ENCODE results near the gene DKK2.

Gene DKK2, protein sequence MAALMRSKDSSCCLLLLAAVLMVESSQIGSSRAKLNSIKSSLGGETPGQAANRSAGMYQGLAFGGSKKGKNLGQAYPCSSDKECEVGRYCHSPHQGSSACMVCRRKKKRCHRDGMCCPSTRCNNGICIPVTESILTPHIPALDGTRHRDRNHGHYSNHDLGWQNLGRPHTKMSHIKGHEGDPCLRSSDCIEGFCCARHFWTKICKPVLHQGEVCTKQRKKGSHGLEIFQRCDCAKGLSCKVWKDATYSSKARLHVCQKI

DNA sequence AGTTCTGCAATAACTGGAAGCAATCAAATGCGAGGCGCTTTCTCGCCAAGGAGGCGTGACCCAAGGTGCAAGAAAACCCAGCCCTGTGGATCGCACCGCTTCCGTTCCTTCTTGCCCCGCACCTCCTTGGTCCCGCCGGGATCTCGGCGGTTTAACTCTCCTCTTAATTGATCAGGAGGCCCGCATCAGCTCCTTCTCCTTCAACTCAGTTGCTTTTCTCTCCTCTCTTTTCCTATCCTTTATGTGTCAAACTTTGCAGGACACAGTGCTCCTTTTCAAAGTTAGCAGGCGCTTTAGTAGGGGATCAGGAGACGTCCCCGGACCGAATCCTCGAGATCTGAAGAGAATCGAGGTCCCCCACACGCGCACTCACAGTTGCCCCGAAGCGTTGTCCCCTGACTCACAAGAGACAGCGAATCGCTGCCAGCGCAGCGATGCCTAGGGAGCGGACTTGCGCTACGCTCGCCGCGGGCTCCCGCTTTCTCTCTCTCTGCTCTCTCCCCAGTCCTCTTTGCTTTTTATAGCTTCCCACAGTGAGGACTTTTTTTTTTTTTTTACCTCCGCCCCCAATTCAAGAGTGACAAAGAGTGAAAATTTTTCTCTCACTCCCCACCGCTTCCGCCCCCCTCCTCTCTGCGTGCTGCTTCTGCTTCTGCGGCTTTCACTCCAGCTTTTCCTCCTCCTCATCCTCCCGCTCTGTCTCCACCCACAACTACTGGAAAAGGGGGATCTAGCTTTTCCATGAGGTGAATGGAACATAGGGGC, at the start of gene DKK2:
Gene DKK2, minus strand, starts transcription at position 495 of the 765 bp plus-strand sequence. CDS start 722 bp downstream, outside the sequence.
- no peak within 1 kb of the TSS for H3K27ac ChIP-seq
- DNase-seq (ENCODE audit: low read depth, low spot score) = no peak

DNA sequence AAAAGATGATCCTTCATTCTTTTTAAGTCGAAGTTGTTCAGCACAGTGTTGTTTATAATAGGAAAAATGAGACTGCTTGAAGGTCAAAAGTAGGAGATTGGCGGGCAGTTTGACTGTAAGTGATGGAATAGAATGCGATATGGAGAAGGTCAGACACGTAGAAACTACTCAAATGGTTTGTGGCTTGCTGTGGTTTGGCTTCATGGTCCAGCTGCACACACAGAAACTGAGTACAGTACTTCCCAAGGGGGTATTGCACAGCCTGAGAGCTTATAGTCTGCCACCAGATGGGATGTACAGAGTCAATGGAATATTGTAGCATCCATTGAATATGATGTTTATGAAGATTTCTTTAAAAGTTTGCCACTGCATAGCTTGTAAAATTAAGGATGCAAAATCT, 41.1 kb upstream of the DKK2 start:
- no peak for DNase-seq (ENCODE audit: low read depth, low spot score)
- no peak overlapping the region for H3K27ac ChIP-seq

DNA sequence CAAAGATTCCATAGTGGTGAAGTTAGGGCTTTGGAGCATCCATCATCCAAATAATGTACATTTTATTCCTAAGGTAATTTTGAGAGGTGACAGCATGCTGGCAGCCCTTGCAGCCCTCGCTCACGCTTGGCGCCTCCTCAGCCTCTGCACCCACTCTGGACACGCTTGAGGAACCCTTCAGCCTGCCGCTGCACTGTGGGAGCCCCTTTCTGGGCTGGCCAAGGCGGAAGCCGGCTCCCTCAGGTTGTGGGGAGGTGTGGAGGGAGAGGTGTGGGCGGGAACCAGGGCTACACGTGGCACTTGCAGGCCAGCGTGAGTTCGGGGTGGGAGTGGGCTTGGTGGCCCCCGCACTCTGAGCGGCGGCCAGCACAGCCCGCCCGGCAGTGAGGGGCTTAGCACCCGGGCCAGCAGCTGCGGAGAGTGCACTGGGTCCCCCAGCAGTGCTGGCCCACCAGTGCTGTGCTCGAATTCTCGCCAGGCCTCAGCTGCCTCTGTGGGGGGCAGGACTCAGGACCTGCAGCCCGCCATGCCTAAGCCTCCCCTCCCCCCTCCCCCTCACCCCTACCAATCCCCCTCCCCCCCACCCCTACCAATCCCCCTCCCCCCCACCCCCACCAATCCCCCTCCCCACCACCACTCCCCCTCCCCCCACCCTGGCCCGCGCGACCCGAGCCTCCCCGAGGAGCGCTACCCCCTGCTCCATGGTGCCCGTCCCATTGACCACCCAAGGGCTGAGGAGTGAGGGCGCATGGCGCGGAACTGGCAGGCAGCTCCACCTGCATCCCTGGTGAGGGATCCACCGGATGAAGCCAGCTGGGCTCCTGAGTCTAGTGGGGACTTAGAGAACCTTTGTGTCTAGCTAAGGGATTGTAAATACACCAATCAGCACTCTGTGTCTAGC, 37.0 kb upstream of the DKK2 start:
- DNase-seq (ENCODE audit: low read depth, low spot score) = no peak
- H3K27ac ChIP-seq = no peak overlapping the region

DNA sequence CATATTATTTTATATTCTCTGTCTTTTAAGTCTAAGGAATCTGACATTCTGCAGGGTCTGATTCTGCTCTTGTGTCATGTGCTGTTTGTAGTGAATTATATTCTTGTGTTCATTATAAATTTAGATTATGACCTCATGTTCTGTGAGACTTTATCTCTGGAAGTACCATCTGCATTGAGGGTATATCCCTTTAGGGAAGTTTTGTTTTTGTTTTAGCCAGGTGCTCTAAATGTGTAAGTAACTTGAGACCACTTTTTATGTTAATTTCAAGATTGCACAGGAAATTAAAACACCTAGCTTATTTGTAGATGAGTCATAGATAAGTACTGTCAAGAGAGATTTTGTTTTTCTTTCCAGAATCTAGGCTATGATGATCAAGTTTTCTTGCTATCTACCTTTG, 35.0 kb upstream of the DKK2 start:
- DNase-seq (ENCODE audit: low read depth, low spot score) = no peak
- no peak overlapping the region for H3K27ac ChIP-seq

DNA sequence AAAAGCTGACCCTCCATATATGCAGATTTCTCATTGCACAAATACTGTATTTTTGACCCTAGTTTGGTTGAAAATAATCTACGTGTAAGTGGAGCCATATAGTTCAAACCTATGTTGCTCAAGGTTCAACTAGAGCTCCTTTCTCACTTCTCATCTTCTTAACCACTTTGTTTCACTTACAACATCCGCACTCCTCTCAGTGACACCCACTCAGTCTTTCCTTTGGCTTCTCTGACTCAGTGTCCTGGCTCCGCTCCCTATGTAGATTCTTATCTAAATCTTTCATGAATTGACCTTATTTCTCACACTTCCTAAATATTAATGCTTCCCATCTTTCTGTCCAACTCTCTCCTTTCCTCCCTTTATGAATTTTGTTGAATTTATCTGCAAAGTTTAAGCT, 32.9 kb upstream of the DKK2 start:
- peak; percentile 20 for DNase-seq (ENCODE audit: low read depth, low spot score)
- no peak overlapping the region for H3K27ac ChIP-seq

DNA sequence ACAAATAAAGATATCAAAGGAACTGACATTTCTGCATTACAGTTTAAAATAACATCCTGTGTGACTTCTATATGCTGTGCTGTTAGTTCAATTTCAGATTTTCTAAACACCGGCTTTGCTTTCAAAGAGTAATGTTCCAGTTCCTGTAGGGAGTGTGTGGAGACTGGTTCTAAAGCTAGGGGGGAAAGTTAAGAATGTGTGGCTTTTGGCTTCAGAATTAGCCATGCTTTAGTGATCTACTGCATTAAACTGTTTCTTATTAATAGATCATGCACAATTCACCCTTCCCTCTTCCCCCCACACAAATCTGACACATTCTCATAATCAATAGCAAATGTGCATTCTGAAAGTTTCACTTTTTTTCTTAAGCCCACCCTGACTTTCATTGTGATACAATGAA, 32.0 kb upstream of the DKK2 start:
- H3K27ac ChIP-seq = no peak overlapping the region
- no peak for DNase-seq (ENCODE audit: low read depth, low spot score)

DNA sequence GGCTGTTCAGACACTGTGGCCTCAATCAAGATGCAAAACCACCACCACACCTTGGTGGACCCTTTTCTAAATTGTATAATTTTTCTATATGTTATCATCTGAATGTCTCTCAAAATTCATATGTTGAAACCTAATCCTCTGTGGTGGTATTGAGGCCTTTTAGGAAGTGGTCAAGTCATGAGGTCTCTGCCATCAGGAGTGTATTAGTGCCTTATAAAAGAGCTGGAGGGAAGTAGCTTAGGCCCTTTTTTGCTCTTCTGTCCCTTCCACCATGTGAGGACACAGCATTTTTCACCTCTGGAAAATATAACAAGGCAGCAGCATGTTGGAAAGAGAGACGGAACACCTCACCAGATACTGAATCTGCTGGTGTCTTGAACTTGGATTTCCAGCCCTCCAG, 30.5 kb upstream of the DKK2 start:
- DNase-seq (ENCODE audit: low read depth, low spot score) = no peak
- H3K27ac ChIP-seq = no peak overlapping the region

DNA sequence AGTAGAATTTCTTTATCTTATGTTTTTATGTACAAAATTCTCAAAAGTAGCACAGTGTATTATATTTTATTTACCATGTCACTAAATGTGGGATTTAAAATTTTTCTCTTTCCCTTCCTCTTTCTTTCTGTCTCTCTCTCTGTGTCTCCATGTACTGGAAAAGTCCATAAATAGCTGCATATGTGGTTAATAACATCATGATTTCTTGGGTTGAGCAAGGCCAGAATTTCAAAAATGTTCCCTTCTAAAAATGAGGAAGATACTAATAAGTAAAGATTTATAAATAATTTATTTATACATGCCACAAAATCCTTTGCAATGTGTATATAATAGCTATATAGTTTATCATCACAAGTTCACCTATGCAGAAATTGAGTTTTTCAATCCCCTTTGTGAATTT, 29.1 kb upstream of the DKK2 start:
- no peak for DNase-seq (ENCODE audit: low read depth, low spot score)
- no peak overlapping the region for H3K27ac ChIP-seq

DNA sequence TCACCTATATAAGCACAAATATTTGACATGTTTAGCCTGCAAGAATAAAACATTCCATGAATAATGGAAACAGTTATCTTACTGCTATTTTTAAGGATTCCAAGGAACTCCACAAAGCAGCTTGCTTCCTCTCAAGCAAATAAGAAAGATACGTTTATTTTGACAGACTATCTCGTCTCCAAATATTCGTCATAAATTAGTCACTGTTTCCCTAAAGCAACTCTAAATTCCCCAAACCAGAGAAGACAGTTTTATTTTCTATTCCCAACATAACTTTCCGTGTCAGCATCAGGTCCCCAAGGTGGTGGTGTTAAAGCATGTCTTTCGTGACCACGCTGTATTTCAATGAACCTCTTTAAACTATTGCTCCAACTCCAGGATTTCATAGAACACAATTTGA, 24.3 kb upstream of the DKK2 start:
- DNase-seq (ENCODE audit: low read depth, low spot score) = no peak
- no peak overlapping the region for H3K27ac ChIP-seq

DNA sequence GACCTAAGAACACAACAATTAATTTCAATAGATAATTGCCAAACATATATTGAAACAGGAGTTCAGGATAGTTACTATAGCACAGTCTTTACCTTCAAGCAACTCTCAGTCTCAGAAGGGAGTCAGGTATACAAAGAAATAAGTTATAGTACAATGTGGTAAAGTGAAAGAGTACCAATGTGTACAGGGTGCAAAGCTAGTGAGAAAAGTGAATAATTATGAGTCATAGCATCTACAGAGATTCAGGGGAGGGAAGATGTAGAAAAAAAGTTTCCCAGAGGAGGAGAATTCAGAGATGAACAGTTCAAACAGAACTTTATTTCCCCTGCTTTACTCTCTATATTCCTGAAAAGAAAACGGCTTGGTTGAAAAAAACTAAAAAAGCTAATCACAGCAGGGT, 22.7 kb upstream of the DKK2 start:
- H3K27ac ChIP-seq = no peak overlapping the region
- no peak for DNase-seq (ENCODE audit: low read depth, low spot score)

DNA sequence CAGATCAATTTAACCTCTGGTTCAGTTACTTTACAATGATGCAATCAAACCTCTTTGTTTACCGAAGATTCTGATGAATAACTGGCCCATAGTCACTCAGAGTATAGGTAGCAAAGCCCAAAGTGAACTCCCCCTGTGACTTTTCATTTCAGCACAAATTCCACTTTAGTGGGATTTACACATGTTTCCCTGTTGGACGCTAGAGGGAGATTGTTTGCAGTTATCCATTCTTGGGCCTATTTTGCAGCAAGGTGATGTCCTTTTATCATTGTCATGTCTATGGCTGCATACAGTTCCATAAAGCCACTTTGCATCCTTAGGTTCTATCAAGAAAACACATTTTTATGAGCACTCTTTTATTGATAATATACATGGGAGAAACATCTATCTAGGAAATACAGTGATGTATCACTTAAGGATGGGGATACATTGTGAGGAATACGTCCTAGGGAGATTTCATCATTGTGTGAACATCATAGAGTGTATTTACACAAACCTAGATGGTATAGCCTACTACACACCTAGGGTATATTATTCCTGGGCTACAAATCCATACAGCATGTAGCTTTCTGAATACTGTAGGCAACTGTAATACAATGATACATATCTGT, 14.5 kb upstream of the DKK2 start:
- H3K27ac ChIP-seq = no peak overlapping the region
- no peak for DNase-seq (ENCODE audit: low read depth, low spot score)

DNA sequence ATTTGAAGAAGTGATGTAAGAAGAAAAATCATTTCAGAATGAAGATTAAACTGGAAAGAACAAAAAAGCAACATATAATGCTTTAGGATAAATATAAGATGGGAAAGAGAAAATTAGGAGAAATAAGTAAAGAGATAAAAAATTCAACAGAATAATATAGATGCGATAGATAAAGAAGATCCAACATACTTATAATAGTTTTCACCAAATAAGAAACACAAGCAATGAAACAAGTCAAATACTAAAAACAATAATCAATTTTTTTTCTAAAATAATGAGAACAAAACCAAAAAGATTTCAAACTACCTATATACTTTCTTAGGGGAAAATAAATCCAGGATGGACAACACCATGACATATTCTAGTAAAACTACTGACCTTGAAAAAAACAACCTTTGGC, 10.1 kb upstream of the DKK2 start:
- no peak overlapping the region for H3K27ac ChIP-seq
- DNase-seq (ENCODE audit: low read depth, low spot score) = no peak

DNA sequence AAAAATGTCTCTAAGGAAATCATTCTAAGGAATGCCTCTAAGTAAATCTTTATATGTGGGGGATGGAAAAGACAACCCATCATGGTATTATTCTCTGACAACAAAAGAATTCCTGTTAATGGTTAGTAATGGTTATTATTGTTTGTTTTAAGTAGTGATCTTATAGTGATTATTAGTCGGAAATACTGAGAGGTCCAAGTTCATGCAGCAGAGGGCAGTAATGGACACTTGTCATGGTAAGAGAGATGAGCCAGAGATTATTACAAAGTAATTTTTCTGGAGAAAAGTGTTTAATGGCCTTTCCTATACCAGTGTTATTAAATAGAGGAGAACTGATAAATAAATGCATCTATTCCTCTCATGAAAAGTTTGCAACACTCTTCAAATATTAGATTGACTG, 8.1 kb upstream of the DKK2 start:
- no peak for DNase-seq (ENCODE audit: low read depth, low spot score)
- H3K27ac ChIP-seq = no peak overlapping the region

DNA sequence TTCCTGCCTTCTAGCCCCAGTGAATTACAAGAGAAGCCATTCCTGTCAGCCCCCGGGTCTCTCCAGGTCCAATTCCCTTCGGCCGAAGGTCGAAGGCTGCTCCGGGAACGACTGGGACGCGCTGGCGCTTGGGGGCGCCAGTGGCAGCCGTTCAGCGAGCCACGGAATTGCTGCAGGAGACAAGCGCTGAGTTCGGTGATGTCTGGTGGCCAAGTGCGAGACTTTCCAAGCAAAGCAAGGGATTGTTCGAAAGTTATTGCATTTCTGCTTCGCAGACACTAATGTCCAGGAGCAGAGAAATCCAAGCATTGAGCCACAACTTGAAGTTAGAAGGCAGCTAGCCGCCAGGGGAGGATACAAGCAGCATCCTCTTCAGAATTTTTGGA, 1.1 kb upstream of the DKK2 start:
- DNase-seq (ENCODE audit: low read depth, low spot score) = no peak
- no peak overlapping the region for H3K27ac ChIP-seq

DNA sequence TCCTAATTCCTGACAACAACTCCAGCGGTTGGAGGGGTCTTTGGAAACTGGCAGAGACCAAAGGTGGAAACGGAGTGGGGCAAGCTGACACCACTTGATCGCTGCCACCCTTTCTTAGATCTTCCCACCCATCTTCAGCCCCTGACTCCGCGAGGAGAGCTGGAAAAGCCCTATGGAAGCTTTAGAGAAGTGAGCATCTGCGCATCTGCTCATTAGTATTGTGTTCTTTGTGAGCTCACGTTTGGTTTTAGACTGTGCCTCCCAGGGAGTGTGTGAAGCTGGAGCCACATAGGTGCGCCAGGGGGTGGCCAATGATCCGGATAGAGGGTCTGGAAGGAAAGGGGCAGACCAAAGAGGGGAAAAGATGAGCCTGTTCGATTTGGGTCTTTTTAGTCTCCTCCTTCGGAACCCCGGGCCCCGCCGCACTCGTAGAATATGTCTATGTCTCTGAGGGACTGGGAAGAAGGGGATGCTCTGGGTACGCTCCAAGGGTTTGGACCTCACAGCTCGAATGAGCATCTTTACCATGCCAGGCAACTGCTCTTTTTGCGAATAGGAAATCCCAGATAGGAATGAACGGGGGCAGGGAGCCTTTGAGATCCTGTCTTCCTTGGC, 578 bp upstream of the DKK2 start:
- no peak for DNase-seq (ENCODE audit: low read depth, low spot score)

DNA sequence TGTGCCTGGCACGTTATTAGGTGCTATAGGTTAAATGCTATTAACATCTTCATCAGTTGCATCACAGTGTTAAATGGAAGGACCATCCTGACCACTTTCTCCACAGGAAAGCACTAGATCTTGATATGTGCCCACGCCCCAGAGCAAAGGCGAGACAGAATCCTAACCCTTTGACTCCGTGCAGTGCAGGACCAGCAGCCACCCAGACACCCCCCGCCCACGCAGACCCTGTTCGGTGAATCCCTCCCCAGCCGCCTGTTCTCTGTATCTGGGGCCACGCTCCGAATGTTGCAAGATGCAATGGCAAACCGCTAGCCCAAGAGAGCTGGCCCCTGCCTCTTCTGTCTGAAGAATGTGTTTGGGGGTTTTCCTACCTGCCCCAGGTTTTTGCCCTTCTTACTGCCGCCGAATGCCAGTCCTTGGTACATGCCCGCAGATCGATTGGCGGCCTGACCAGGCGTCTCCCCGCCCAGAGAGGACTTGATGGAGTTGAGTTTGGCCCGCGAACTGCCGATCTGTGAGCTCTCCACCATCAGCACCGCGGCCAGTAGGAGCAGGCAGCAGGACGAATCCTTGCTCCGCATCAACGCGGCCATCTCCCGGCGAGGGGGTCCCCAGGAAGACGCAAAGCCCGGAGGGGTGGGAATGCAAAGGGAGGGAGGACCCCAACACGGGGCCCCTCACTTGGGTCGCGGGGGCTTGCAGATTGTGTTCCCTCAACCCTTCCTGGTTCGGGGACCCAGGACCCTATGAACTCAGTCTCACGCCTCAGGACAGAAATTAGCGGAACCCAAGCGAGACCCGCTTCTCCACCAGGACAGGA, 906 bp downstream of the DKK2 start:
- no peak overlapping the region for H3K27ac ChIP-seq
- DNase-seq (ENCODE audit: low read depth, low spot score) = no peak

More for the DNA sequence above, 578 bp upstream of the DKK2 start:
- H3K27ac ChIP-seq = no peak overlapping the region

DNA sequence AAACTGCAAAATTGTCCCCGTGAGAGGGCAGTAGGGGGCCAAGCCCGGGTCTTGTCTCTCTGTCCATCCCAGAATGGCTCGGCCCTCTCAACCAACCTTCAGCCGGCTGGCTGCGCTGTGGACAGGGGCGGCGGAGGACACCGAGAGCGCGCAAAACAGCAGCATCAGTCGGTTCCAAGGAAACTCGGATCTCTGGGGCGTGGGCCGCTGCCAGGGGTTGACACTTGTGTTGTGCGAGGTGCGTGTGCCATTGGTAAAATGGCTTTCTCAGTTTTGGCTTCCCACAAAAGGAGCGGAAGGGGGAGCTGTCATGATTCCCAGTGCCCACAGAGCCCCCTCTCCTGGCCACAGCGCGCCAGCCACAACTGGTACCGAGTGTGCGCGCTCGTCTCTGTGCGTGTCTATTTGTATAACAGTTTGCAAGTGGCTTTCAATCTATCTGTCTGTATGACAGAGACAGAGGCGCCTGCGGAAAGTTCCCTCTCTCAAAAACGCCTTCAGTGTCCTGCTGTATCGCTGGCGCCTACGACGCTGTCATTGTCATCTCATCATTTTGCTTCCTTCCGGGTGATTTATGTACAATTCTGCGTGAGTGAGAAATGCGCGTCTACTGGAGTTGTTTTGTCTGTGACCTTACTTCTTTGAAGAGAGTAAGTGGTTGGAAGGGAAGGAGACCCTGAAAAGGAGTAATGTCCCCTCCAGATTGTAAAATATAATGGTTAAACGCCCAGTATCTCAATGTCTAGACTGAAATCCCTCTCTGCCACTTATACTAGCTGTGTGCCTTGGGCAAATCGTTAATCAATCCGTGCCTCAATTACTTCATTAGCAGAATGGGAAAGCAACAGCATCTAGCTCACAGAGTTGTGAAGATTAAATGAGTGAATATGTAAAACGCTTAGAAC, 1.8 kb downstream of the DKK2 start:
- DNase-seq (ENCODE audit: low read depth, low spot score) = no peak
- H3K27ac ChIP-seq = no peak overlapping the region

DNA sequence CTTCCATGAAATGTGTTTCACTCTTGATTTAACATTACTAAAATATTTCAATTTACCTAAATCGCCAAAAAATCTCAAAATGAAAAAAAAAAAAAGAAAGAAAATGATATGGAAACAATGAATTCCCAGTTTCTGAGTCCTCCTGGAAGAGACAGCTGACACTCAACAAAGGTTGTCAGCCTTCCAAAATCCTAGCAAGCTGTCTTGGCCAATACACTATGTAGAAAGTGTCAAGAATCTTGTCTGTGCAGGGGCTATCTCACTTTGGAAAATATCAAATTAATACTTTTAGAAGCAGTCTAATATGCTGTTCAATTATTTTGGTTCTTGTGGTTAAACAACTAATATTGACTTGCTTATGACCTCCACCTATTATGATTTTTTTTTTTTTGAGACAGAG, 8.7 kb downstream of the DKK2 start:
- DNase-seq (ENCODE audit: low read depth, low spot score) = no peak

More for the DNA sequence above, 8.7 kb downstream of the DKK2 start:
- no peak overlapping the region for H3K27ac ChIP-seq

Measured in epithelial cell of prostate (primary cell).